Middle frontal gyrus (tissue), 1 donor: ENCODE data around the gene INTS7.
"Not testable (repeated sequence)": the region's sequence is repeated elsewhere in the genome, so short reads cannot be mapped to it uniquely, and the experiment has no call there.

Experiments used
- DNase-seq: peaks from one replicate; pipeline ENCODE4 v3.0.0-alpha.2; 2015; ENCODE audit warnings: low spot score; ENCODE audit errors: extremely low spot score

The INTS7 gene

DNA sequence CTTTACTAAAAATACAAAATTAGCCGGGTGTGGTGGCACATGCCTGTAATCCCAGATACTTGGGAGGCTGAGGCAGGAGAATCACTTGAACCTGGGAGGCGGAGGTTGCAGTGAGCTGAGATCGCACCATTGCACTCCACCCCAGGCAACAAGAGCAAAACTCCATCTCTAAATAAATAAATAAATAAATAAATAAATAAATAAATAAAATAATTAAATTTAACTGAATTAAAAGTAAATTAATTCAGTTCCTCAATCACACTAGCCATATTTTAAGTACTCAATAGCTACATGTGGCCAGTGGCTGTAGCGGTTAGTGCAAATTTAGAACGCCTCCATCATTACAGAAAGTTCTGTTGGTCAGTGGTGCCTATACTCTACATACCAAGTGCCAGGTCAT lies 97.9 kb downstream of the INTS7 start:
- not testable (repeated sequence) for DNase-seq

DNA sequence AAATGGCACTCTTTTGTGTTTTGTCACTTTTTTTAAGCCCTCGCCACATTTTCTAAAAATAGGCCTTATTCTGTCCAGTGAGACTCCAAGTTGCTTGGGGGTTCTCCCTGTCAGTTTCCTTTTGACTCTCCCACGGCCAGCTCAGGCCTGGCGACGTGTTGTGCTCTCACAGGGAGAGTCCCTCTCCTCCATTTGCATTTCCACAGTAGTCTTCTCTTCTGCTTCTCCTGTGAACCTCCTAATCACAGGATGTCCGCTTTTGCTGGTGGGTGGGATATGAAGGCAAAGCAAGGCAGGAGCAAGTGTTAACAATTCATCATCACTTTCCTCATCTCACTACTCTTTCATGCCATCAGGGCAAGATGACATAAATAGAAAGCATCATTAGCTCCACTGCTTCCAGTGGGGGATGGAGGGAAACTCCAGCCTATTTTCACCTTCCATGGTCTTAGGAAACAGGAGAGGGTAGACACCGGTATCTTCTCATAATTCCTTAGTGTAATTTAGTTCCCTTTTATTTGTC lies 99.8 kb downstream of the INTS7 start:
- no peak for DNase-seq

DNA sequence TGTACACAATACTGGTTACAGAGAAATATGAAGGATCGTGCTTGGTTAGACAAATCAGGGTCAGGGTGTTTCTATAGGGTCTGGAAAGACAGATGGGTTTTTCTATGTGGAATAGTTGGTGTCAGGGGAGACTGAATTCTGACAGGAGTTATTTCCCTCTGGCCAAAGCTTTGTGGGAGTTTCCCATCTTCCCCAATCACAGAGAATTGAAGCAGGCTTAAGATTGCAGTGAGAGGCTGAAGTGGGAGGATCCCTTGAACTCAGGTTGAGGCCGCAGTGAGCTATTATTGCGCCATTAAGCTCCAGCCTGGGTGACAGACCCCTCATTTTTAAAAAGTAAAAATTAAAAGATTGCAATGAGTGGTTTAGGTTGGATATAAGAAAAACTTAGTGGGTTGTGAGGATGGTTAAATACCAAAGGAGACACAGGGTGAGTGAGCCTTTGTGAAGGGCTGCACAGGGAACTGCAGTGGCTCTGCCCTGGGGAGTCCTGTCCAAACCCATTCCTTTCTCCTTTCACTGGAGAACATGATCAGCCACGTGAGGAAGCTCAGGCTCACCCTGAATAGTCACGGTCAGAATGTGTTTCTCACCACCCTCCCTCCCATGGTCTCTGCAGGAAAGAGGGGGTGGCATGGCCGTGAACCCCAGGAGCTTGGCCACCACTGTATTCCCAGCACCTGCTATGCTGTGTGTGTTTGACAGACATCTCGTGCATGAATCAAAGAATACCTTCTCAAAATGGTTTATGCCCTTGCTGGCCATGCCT lies 101.2 kb downstream of the INTS7 start:
- no peak for DNase-seq

DNA sequence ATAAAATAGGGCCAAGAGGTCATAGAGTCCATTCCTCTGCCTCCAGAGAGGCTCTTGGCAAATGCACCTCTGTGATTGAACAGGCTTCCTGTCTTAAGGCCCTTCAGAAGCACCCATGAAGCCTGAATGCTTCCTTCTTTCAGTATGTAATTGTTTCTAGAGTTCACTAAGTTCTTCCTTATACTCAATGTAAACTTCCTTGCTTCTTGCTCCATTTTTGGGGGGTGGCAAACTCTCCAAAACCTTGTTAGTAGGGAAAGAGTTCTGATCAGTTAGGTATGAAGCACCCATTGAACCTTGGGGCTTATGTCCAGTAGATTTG lies 102.5 kb downstream of the INTS7 start:
- DNase-seq: no peak

DNA sequence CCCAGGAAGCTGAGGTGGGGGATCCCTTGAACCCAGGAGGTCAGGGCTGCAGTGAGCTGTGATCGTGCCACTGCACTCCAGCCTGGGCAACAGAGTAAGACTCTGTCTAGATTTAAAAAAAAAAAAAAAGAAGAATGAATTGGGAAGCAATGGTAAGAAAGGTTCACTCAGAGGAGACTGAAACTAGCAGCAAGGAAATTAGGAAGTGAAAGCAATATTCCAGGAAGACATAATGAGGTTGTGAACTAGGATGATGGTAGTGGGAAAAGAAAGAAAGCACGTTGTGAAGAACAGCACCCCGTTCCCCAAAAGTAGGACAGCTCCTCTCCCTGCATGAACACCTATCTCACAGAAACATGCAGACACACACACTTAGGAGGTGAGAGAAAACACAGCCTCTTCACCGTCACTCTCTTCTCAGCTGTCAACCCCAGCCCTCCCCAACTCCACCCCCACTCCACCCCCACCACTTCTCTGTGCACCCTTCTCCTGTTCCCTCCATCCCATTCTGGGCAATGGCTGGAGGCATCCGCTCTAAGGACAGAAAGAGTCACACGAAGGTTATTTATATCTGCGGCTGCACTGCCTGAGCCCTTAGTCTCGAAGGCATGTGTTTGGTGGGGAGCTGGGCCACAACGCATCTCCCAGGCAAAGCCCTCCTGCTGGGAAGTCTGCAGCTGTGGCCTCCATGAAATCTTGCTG lies 103.0 kb downstream of the INTS7 start:
- DNase-seq: no peak

DNA sequence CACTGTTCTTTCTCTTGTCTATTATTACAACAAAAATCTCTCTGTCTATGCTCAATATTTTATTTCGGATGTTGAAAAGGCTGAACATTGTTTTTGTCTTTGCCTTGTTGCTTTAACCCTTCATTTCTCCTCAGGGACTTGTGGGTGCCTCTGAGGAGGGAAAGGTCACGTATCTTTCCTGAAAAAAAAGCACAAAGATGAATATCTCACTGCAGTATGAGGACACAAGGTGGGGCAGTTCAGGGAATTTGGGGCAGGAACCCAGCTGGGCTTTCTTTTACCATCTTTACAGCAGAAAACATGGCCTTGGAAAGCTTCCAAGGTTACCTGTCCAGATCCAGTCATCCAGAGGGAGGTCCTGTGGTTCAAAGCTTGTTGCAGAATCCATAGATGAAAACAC lies 105.7 kb downstream of the INTS7 start:
- no peak for DNase-seq

DNA sequence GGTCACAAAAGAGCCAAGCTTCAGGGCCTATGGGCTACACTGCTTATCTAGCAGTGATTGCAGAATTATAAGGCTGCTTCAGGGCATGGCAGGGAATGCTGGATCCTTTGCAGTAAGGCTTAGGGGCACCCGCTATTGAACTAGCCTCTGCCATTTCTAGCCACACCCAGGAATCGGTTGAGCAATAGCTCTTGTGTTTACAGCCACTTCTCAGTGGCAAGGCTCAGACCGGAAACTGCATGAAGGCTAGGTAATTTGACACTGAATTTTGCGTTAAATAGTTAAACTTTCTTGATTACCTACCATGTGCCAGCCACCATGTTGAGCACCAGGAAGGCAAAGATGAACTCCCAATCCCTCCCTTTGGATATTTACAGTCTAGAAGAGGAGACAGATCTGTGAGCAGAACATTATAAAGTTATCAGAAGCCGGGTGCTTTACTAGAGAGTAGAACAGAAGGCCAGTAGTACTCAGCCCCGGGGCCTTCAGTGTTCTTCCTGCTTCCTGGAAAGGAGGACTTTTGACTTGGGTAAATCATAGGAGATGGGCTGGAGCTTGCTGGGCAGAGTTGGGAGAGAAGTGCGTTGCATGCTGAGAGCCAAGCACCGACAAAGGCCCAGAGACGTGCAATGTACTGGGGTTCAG lies 106.2 kb downstream of the INTS7 start:
- no peak for DNase-seq

DNA sequence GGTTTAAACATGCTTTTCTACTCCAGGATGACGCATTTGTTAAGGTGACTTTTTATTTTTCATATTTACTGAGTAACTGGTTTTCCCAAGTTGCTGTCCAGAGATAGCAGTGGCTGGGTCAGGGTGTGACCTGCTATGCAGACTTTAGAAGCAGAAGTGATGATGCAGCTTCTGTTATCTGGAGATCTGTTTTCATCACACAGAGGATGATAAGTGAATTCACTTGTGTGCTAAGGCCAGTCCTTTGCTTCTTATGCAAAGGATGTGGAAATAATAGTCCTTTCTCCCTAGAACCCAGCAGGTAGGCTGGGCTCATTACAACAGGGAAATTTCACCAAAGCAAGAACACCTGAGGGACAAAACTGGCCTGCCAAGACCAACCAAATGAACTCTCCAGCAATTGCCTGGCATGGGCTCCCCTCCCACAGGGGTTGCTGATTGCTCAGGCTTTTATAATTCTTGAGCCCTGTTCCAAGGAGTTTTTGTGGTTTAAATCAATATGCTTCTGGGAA lies 107.0 kb downstream of the INTS7 start:
- DNase-seq: no peak

DNA sequence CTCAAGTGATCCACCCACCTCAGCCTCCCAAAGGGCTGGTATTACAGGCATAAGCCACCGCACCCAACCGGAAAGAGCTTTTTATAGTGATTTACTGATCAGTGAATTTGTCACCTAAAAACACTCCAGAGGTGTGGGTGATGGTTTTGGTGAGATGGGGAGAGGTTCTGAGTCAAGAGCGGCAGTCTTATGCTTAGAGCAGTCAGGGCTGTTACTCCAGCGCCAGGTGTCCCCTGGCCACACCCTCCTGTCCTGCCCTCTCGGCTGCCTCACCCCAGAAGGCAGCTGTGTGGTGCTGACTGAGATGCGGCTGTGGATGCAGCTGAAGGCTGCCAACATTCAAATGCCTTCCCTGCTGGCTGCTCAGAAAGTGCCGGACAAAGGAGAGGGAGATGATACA lies 110.3 kb downstream of the INTS7 start:
- DNase-seq: no peak

DNA sequence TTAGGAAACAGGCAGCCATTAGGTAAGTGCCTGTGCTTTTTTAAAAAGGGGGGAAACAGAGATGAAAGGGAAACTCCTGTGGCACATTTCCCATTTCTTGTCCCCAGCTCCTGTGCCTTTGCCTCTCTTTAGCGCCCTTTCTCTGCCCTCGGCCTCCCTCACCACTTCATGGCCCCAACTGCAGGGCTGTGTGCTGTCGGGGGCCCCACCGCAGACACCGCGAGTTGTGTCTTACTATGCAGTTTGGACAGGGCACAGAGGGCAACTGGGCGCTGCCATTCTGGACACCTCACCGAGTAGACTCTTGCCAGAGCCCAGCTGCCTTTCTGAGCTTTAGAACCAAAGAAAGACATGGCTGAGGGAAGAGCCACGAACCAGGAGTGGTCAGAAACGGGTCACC lies 111.1 kb downstream of the INTS7 start:
- DNase-seq: no peak

DNA sequence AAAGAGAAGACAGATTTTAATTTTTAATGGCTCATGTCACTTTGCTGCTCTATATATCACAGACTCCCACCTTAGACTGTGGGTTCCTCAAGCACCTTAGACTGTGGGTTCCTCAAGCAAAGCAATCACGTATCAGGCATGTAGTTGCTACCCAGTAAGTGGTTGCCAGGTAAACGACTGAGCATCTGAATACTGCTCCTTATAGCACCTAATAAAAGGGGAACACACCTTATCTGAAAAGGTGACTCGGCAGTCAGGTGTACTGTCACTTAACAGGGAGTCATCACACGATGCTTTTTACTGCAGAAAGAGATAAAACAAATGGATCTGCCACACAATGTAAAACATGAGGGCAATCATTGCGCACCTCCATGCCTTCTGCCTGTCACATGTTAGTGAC lies 112.3 kb downstream of the INTS7 start:
- no peak for DNase-seq

DNA sequence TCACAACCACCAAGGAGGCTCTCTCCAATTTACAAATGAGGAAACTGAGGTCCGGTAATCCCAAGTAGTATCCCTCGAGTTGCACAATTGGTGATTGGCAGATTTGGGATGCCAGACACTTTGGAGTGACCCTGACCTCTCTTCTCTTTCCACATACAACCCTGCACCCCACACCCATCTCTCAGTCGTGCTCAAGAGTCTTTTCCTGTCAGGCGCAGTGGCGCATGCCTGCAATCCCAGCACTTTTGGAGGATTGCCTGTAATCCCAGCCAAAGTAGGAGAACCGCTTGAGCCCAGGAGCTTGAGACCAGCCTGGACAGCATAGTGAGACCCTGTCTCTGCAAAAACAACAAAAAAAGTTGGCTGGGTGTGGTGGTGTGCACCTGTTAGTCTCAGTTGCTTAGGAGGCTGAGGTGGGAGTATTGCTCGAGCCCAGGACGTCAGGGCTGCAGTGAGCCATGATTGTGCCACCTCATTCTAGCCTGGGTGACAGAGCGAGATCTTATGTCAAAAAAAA lies 113.7 kb downstream of the INTS7 start:
- DNase-seq: no peak

DNA sequence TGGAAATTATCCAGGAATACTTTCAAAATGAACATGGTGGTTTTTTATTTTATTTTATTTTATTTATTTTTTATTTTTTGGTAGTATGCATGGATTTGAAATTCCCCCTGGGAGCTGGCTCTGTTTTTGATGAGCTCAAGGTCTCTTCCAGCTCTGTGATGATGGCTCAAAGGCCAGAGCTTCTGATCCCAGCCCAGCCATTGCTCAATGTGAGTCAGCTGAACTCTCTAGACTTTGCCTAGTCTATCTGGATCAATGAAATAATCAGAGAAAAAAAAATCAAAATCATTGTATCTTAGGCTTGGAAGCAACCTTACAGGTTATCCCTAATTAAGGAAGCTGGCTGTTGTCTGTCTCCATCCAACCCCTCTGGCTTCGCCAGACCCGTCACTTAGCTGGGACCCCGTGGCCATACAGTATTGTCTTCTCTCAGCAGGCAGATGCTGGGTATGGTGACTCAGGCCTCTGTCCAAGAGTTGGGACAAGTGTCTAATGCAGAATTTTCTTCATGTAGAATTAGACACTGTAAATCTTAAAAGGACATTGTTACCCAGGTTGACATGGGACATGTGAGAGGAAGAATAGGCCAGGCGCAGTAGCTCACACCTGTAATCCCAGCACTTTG lies 114.6 kb downstream of the INTS7 start:
- DNase-seq: no peak

DNA sequence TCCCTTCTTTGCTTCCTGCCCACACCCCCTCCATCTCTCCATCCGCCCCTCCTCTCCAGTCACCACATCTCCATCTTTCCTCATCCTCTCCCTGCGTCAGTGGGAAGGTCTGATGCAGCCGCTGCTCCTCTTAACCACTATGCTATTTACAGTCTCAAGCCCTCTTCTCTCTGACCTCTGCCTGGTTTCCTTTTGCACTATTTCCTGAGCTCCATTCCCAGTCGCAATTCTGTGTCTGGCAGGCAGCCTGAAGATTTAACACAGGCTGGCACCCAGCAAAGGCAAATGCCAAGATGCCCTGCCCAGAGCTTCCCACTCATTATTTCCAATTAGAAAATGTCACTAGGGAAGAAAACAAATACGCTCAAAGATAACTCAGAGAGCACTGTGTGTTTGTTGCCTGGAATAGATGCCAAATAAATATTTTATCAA lies 115.2 kb downstream of the INTS7 start:
- DNase-seq: no peak

DNA sequence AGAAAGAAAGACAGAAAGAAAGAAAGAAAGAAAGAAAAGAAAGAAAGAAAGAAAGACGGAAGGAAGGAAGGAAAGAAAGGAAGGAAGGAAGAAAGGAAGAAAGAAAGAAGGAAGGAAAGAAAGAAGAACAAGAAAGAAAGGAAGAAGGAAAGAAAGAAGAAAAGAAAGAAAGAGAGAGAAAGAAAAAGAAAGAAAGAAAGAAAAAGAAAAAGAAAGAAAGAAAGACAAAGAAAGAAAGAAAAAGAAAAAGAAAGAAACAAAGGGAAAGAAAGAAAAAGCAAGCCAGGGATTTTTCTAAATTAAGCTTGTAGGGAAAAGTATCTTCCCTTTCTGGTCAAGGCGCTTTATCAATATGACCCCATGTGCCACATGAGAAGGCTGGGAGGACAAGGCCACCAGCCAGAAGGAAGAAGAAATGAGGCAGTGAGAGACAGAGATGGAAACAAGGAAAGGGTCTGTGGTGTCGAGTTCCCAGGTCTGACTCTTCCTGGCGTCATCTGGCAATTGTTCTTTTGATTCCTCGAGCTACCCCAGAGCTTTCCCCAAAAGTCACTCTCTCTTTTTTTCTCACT lies 116.4 kb downstream of the INTS7 start:
- no peak for DNase-seq

DNA sequence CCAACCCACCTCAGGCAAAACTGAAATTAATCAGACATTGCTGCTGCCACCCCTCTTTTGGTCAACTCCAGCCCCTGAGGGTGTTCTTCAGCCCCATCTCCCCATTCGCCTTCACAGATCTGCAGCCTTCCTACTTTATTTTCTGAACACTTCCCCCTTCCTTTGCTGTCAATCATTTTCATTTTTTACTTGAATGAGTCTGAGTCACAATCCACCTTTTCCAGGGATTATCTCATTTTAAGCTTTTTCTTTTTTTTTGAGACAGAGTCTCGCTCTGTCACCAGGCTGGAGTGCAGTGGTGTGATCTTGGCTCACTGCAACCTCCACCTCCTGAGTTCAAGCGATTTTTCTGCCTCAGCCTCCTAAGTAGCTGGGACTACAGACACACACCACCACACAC lies 118.9 kb downstream of the INTS7 start:
- DNase-seq: not testable (repeated sequence)

DNA sequence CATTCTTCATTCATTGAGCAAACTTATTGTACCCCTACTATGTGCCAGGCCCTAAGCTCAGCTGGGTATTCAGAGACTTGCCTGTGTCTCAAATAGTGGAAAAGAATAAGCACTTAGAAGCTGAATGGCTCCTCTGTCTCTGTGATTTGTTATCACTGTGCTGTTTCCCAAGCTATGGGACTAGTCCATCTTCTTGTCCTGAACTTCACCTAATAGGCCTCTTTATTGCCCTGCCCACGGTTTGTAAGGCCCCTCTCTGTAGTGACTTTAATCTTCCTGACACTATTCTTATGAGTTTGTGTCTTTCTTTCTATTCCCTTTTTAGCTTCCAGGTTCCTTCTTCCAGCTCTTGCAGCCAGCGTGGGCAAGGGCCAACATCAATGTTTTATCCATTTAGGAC lies 119.4 kb downstream of the INTS7 start:
- DNase-seq: no peak

DNA sequence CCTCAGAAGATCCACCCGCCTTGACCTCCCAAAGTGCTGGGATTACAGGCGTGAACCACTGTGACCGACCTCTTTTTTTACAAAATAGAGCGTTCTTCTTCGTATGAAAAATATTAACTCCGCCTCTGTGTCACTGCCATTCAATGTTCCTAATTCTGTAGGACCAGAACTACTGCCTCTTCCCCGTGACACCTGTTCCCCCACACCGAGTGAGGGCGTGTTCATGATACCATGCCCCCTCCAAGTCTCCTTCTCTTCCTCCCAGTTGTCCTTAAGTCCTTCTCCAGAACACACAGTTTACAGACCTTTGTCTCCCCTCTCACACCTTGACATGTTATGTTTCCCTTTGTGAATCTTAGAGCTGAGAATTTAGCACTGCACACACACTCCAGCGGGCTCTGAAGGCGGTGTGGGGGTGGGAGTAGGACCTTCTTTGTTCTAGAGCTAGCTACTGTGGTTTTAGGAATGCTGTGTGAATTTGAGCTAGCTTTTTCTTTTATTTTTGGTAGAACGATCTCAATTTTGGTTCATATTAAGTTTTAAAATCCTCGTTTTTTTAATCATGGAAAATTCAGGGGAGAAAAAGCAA lies 122.4 kb downstream of the INTS7 start:
- DNase-seq: no peak

DNA sequence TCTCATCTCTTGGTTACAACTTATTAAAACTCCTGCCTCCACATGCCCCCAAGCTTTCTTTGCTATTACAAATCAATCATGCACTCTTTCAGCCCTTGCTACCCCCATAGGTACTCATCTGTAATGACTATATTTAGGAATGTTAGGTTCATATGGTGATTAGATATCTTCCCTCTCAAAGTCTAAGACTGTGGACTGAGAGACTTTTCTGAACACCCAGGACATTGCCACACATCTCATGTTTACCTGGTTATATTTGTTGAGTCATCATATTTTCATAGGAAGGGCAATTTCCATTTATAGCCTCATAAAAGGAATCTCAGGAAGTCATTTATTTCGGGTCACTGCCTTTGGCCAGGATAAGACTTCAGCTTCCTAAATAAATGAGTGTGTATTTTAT lies 123.3 kb downstream of the INTS7 start:
- no peak for DNase-seq

DNA sequence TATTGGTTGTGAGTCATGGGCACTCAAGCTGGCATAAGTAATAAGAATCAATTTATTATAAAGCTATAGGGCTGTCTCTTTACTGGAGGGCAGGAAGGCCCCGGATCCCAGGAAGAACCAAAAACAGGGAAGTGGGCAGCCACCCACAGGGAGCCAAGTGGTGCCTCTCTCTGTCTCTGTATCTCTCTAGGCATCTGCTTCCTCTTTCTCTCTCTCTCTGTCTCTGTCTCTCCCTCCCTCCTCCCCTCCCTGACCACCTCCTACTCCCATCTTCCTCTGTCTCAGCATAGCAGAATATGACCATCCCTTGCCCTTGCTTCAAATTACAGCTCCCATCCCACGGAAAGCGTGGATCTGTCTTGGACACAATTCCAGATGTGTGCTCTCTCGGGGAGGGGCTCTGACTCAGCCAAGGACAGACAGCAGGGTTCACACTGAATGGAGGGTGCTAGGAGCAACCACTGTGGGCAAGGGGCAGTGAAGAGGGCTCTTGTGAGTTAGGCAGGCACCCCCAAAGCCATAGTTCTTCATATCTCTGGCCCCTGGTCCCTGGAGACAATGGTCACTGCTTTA lies 124.4 kb downstream of the INTS7 start:
- DNase-seq: no peak
